ENCODE measurements around the gene GSK3A. TPM values are rescaled to one million over a fixed set of nuclear protein-coding genes. Genes with fewer than 3 reads are reported as not detected.

The GSK3A gene
- total and polyA plus RNA-seq, 2 of the 8 experiments (the other 6 are each of a cell fraction or from before 2014, with no cell fraction given): 55.3 to 84.0 TPM

GRCh38 chr19:42235181-42235580, 7.2 kb downstream of the GSK3A start:
- POLR2A ChIA-PET (ENCODE audit: partially characterized antibody): interaction anchor here (1.2 to 4.5 kb wide), 4 partner anchors 8 to 14 kb away, joined by 3 to 21 read pairs (median 10); partner anchors contain the start of gene ZNF526
- no peaks in the 10 kb centered on the region for H3K4me1 ChIP-seq (replicated peaks in 1 of 4; ENCODE audit: control insufficient read depth in 3 of 4, insufficient read depth in 4 of 4, low read length in 3 of 4)
- FAIRE-seq (no peak), DNase-seq (ENCODE audit: low read depth in 1 of 2, low spot score in 2 of 2) (no peak)
- H3K79me1 ChIP-seq (ENCODE audit: low read depth, low read length): peaks cover 3% of the 10 kb centered on the region; the same call in 1 of the 2 replicates
- H3K27me3 ChIP-seq (replicated peaks in 1 of 4; ENCODE audit: control insufficient read depth in 3 of 4, extremely low read depth in 1 of 4, insufficient read depth in 3 of 4, low read length in 3 of 4): no peaks in the 10 kb centered on the region; a peak in 1 of 7 replicates
- no peak overlapping the region for H3K4me3 ChIP-seq (ENCODE audit: extremely low read depth in 1 of 4, insufficient read depth in 2 of 4, low read depth in 3 of 4, low read length in 4 of 4)
- no peak overlapping the region for H2BK120ac ChIP-seq (replicated peaks; ENCODE audit: low read depth, low read length)
- H3K9ac ChIP-seq (replicated peaks in 1 of 4; ENCODE audit: extremely low read depth in 1 of 4, low read depth in 3 of 4, low read length in 3 of 4): no peak overlapping the region
- H4K91ac ChIP-seq (replicated peaks; ENCODE audit: insufficient read length, low read length): no peak overlapping the region
- no peaks in the 10 kb centered on the region for H3K23me2 ChIP-seq (ENCODE audit: low read depth, low read length)
- CTCF ChIA-PET (ENCODE audit: partially characterized antibody): interaction anchor here (0.6 to 2.5 kb wide), 10 partner anchors 11 to 126 kb away, joined by 3 to 6 read pairs (median 4); partner anchors contain the start of genes POU2F2 and ZNF526
- no peak overlapping the region; the same call in 1 of the 2 replicates for H2BK20ac ChIP-seq (ENCODE audit: low read length)
- peaks cover 0 to under 1% of the 10 kb centered on the region in 2 experiments; a peak in 1 of 4 replicates for H3K79me2 ChIP-seq (ENCODE audit: control insufficient read depth in 1 of 2, insufficient read depth in 2 of 2, low read length in 2 of 2)
- WGBS, 2 experiments (ENCODE audit: extremely low coverage in 1 of 2, insufficient coverage in 1 of 2, insufficient read length in 1 of 2, insufficient replicate concordance in 2 of 2, low coverage in 1 of 2, low lambda C conversion rate in 2 of 2, missing lambda C conversion rate in 1 of 2): 85% methylated on average over 5 of the region's 5 CpGs; no CpG with 5 or more reads in 1 of the 2 experiments
- no peak overlapping the region for H3K27ac ChIP-seq (ENCODE audit: low read depth, low read length)
- no peak overlapping the region for H3K18ac ChIP-seq (ENCODE audit: extremely low read depth, low read length)
- no peak overlapping the region for H3K56ac ChIP-seq (replicated peaks; ENCODE audit: insufficient read length, low read depth, low read length)
- H4K20me1 ChIP-seq (replicated peaks in 1 of 2; ENCODE audit: control insufficient read depth in 1 of 2, insufficient read depth in 2 of 2, low read length in 2 of 2): peaks cover 14 to 25% of the 10 kb centered on the region in 2 experiments
- no peak overlapping the region for H3K14ac ChIP-seq (ENCODE audit: insufficient read length)
- H3K4ac ChIP-seq (replicated peaks; ENCODE audit: insufficient read length, low read depth, low read length): no peak overlapping the region
- no peak overlapping the region for H4K8ac ChIP-seq (ENCODE audit: extremely low read depth, insufficient read depth, low read length)
- no peak overlapping the region for H2AK5ac ChIP-seq (ENCODE audit: low read depth, low read length)
- H4K5ac ChIP-seq (ENCODE audit: insufficient read length, low read depth, low read length): no peak overlapping the region
- H2AFZ ChIP-seq (ENCODE audit: low read length): no peak overlapping the region
- peaks cover 10 to 58% (median 38%) of the 10 kb centered on the region in 4 experiments; a peak in 7 of 8 replicates for H3K36me3 ChIP-seq (ENCODE audit: control insufficient read depth in 2 of 4, insufficient read depth in 4 of 4, low read length in 3 of 4)
- no peak overlapping the region for H3K4me2 ChIP-seq (ENCODE audit: insufficient read depth in 1 of 2, low read depth in 2 of 2, low read length in 2 of 2)
- H2BK5ac ChIP-seq (ENCODE audit: low read depth, low read length): no peak overlapping the region
- H3K9me3 ChIP-seq (ENCODE audit: insufficient read depth in 2 of 2, low read depth in 1 of 2, low read length in 1 of 2): no peaks in the 10 kb centered on the region
- H2BK12ac ChIP-seq (ENCODE audit: low read depth, low read length): no peak overlapping the region
- H3K23ac ChIP-seq (ENCODE audit: insufficient read length): no peak overlapping the region
- no peak overlapping the region for H2BK15ac ChIP-seq (ENCODE audit: low read length)
- no peak for TF ChIP-seq RAD21 (IDR thresholded peaks at IDR 0.05 in 1 of 2, conservative IDR thresholded peaks at IDR 0.05 in 1 of 2; ENCODE audit: low read depth in 2 of 2, low read length in 2 of 2)
- no peak for TF ChIP-seq EGR1 (IDR thresholded peaks at IDR 0.05; ENCODE audit: borderline replicate concordance, low read depth, low read length)
- no peak for TF ChIP-seq BRCA1 (IDR thresholded peaks at IDR 0.05; ENCODE audit: low read depth, low read length)
- TF ChIP-seq KDM5A (IDR thresholded peaks at IDR 0.05; ENCODE audit: low read length): no peak
- no peak for TF ChIP-seq PHF8 (conservative IDR thresholded peaks at IDR 0.05; ENCODE audit: low read depth, low read length)
- TF ChIP-seq SUZ12 (IDR thresholded peaks at IDR 0.05; ENCODE audit: low read length): no peak
- no peak for TF ChIP-seq SP1 (IDR thresholded peaks at IDR 0.05; ENCODE audit: low read depth, low read length)
- TF ChIP-seq RXRA (IDR thresholded peaks at IDR 0.05; ENCODE audit: insufficient read depth, low read depth, low read length): no peak
- no peak for TF ChIP-seq ASH2L (IDR thresholded peaks at IDR 0.05; ENCODE audit: low read length)
- TF ChIP-seq FOSL1 (IDR thresholded peaks at IDR 0.05; ENCODE audit: insufficient read depth, low read depth, low read length): no peak
- no peak for TF ChIP-seq TAF1 (IDR thresholded peaks at IDR 0.05; ENCODE audit: low read depth, low read length)
- no peak for TF ChIP-seq TBP (IDR thresholded peaks at IDR 0.05; ENCODE audit: low read depth, low read length)
